Breast epithelium (tissue), 3 donors: ENCODE data around the gene COG3.

Experiments used
- POLR2A ChIP-seq: fragments of 450-650 bp; IDR thresholded peaks from one replicate; pipeline ENCODE4 v1.6.1; 2016; ENCODE audit warnings: antibody characterized with exemption, mild to moderate bottlenecking, moderate library complexity
- TF ChIP-seq, protein P1 (sequence below), 3 donors: fragments of 450-650 bp; IDR thresholded peaks; one replicate each; pipeline ENCODE4 v1.5.1; 2016 to 2017; ENCODE audit warnings: antibody characterized with exemption in 3 of 3, mild to moderate bottlenecking in 3 of 3, moderate library complexity in 3 of 3

DNA sequence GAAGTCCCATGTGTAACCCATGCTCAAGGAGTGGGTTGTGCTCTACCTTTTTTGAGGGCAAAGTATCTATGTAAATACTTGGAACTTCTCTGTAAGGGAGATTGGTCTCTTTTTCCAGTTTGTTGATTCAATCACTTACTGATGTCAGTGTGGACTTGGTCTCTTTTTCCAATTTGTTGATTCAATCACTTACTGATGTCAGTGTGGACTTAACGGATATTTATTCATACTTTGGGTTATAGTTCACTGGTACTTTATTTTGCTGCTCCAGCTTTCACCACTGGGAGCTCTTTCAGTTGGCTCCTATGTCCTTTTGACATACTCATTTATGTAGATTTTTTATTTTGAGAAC lies 36.4 kb downstream of the COG3 start:
- TF ChIP-seq, protein P1, sequence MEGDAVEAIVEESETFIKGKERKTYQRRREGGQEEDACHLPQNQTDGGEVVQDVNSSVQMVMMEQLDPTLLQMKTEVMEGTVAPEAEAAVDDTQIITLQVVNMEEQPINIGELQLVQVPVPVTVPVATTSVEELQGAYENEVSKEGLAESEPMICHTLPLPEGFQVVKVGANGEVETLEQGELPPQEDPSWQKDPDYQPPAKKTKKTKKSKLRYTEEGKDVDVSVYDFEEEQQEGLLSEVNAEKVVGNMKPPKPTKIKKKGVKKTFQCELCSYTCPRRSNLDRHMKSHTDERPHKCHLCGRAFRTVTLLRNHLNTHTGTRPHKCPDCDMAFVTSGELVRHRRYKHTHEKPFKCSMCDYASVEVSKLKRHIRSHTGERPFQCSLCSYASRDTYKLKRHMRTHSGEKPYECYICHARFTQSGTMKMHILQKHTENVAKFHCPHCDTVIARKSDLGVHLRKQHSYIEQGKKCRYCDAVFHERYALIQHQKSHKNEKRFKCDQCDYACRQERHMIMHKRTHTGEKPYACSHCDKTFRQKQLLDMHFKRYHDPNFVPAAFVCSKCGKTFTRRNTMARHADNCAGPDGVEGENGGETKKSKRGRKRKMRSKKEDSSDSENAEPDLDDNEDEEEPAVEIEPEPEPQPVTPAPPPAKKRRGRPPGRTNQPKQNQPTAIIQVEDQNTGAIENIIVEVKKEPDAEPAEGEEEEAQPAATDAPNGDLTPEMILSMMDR (IDR thresholded peaks at IDR 0.05), result no peak
- no peak for TF ChIP-seq POLR2A
